Common myeloid progenitor, CD34-positive (primary cell): ENCODE measurements around the gene PRKN.

Source experiments
- CTCF ChIA-PET: fragments of 350-600 bp; sonication (Branson Sonifier 250); formaldehyde crosslinking; loops from one replicate; lab custom pipeline; 2021; ENCODE audit warnings: antibody characterized with exemption; lab: Charles Lee
- POLR2A ChIA-PET: fragments of 350-600 bp; sonication (Branson Sonifier 250); formaldehyde crosslinking; loops from one replicate; lab custom pipeline; 2021; ENCODE audit warnings: antibody characterized with exemption; lab: Charles Lee
- DNase-seq, 3 donors: peaks; one replicate each; pipeline versions ENCODE4 v3.0.0 to v3.0.0-alpha.2; 2013
- H3K27ac ChIP-seq, 2 experiments: 1 replicate in 1 of 2; 2 replicates in 1 of 2; pipeline ENCODE4 v1.7.0; 2013; ENCODE audit warnings: inconsistent platforms in 2 of 2, low read length in 2 of 2, mild to moderate bottlenecking in 2 of 2, low read depth in 1 of 2, moderate library complexity in 1 of 2; ENCODE audit not compliant: severe bottlenecking in 2 of 2, insufficient read depth in 1 of 2, poor library complexity in 1 of 2
- H3K27me3 ChIP-seq, 5 experiments: replicated peaks in 2 of 5; 1 replicate in 3 of 5; 2 replicates in 2 of 5; pipeline versions ENCODE4 v1.6.1 to v1.7.0; 2013; ENCODE audit warnings: low read length in 4 of 5, mild to moderate bottlenecking in 2 of 5, moderate library complexity in 2 of 5, inconsistent platforms in 1 of 5; ENCODE audit not compliant: insufficient read depth in 5 of 5, control insufficient read depth in 4 of 5
- H3K36me3 ChIP-seq, 4 experiments: 1 replicate in 2 of 4; 2 replicates in 2 of 4; pipeline versions ENCODE4 v1.6.1 to v1.7.0; 2013; ENCODE audit warnings: low read length in 3 of 4, control low read depth in 1 of 4, mild to moderate bottlenecking in 1 of 4; ENCODE audit not compliant: control insufficient read depth in 4 of 4, insufficient read depth in 4 of 4
- H3K4me1 ChIP-seq, 4 experiments: 1 replicate in 3 of 4; 2 replicates in 1 of 4; pipeline versions ENCODE4 v1.6.1 to v1.7.1; 2013; ENCODE audit warnings: low read length in 3 of 4, mild to moderate bottlenecking in 3 of 4, control low read depth in 1 of 4, inconsistent platforms in 1 of 4, moderate library complexity in 1 of 4; ENCODE audit not compliant: control insufficient read depth in 4 of 4, insufficient read depth in 4 of 4; ENCODE audit errors: control extremely low read depth in 1 of 4
- H3K4me3 ChIP-seq, 7 experiments: 1 replicate in 4 of 7; 2 replicates in 3 of 7; pipeline versions ENCODE4 v1.5.1 to v1.7.0; 2013; ENCODE audit warnings: mild to moderate bottlenecking in 7 of 7, low read length in 6 of 7, moderate library complexity in 6 of 7, inconsistent platforms in 2 of 7, low read depth in 2 of 7, control low read depth in 1 of 7; ENCODE audit not compliant: insufficient read depth in 4 of 7, control insufficient read depth in 1 of 7; ENCODE audit errors: extremely low read depth in 1 of 7
- H3K9me3 ChIP-seq, 5 experiments: 1 replicate in 4 of 5; 2 replicates in 1 of 5; pipeline versions ENCODE4 v1.6.1 to v1.7.1; 2013; ENCODE audit warnings: low read length in 4 of 5, mild to moderate bottlenecking in 2 of 5, inconsistent platforms in 1 of 5, low read depth in 1 of 5, moderate library complexity in 1 of 5; ENCODE audit not compliant: control insufficient read depth in 4 of 5, insufficient read depth in 2 of 5; ENCODE audit errors: control extremely low read depth in 1 of 5
- WGBS: methylation state at CpG from one replicate; pipeline ENCODE4 v1.1.5; 2013; ENCODE audit not compliant: insufficient coverage; 5-methylcytosine and 5-hydroxymethylcytosine counted together

Gene PRKN

DNA sequence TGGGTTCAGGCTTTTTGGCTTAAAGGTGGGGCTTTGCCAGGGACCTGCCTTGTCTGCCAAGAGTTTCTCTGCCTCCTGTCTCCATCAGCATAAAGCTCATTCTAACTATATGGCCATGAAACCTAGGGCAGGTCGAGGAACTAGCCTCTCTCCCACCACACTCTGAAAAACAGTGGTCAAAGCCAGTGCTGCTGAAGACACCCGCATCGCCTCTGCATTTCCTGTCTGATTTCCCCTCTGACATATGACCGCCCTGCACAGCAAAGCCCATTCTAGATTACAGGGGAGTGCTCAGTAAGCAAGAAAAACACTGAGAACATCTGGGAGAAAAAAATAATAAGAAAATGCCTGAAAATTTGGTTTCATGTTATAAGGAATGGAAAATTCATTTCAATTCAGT is 573.6 kb downstream of the PRKN start:
- no peaks in the 10 kb centered on the region for H3K36me3 ChIP-seq
- no peak overlapping the region for H3K27ac ChIP-seq
- H3K27me3 ChIP-seq = no peaks in the 10 kb centered on the region
- H3K4me3 ChIP-seq = no peak overlapping the region
- POLR2A ChIA-PET = no interaction called here
- peaks cover 0 to 31% (median 5%) of the 10 kb centered on the region in 4 experiments for H3K4me1 ChIP-seq
- H3K9me3 ChIP-seq = peaks cover 0 to 7% (median 0%) of the 10 kb centered on the region in 5 experiments
- CTCF ChIA-PET = interaction anchor here (0.5 to 0.8 kb wide), 2 partner anchors 39 to 406 kb away, joined by 3 to 4 read pairs; no protein-coding TSS in a partner anchor
- DNase-seq = no peak
- 100% methylated on average over 2 of the region's 4 CpGs for WGBS

DNA sequence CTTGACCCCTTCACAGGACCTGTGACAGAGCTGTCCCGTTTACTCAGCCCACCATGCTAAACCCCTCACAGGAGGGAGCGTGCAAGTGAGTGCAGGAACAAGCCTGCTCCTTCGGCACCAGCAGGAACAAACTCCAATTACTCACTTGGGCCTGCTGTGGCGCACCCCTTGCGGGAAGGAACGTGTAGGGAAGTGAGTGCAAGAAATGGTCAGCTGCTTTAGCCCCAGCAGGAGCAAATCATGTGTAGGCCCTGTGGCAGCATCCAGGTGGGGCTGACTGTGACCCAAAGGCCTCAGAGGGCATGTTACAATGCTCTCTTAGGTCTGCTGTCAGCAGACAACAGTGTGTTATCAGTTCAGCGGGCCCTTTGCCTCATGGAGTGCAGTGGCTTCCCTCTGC is 574.4 kb downstream of the PRKN start:
- Histone ChIP-seq H3K4me3 (no peak overlapping the region), H3K4me1 (peaks cover 0 to 31% (median 5%) of the 10 kb centered on the region in 4 experiments), H3K9me3 (peaks cover 0 to 7% (median 0%) of the 10 kb centered on the region in 5 experiments), H3K36me3 (no peaks in the 10 kb centered on the region), H3K27ac (no peak overlapping the region), H3K27me3 (no peaks in the 10 kb centered on the region)
- POLR2A ChIA-PET = no interaction called here
- 94% methylated on average over 5 of the region's 7 CpGs for WGBS
- CTCF ChIA-PET = interaction anchor here (0.8 kb wide), 1 partner anchor 40 kb away, joined by 3 read pairs; no protein-coding TSS in a partner anchor
- DNase-seq = no peak

- CTCF ChIA-PET = no interaction called here
These were observed 576.4 kb downstream of the PRKN start for GRCh38 chr6:162151021-162151665.

GRCh38 chr6:162150295-162150694 is 577.3 kb downstream of the PRKN start:
- CTCF ChIA-PET = no interaction called here
- WGBS = 97% methylated on average over 7 of the region's 7 CpGs

More at GRCh38 chr6:162151021-162151665, 576.4 kb downstream of the PRKN start:
- Histone ChIP-seq H3K27me3 (no peaks in the 10 kb centered on the region), H3K36me3 (no peaks in the 10 kb centered on the region), H3K9me3 (peaks cover 0 to 7% (median 0%) of the 10 kb centered on the region in 5 experiments), H3K4me3 (peak overlapping the region in 1 of 7 experiments; percentile 31), H3K4me1 (peaks cover 0 to 30% (median 5%) of the 10 kb centered on the region in 4 experiments), H3K27ac (no peak overlapping the region)
- 62% methylated on average over 4 of the region's 6 CpGs for WGBS
- POLR2A ChIA-PET = no interaction called here
- peak in 2 of 3 donors; percentile 9 to 18 for DNase-seq

GRCh38 chr6:162149786-162150185 is 577.8 kb downstream of the PRKN start:
- WGBS = 100% methylated on average over 3 of the region's 6 CpGs
- no peaks in the 10 kb centered on the region for H3K36me3 ChIP-seq
- H3K9me3 ChIP-seq = peaks cover 0 to 7% (median 0%) of the 10 kb centered on the region in 5 experiments
- H3K27me3 ChIP-seq = no peaks in the 10 kb centered on the region
- H3K27ac ChIP-seq = no peak overlapping the region
- ChIA-PET POLR2A (no interaction called here), CTCF (no interaction called here)
- DNase-seq = no peak
- no peak overlapping the region for H3K4me3 ChIP-seq
- peaks cover 0 to 29% (median 5%) of the 10 kb centered on the region in 4 experiments for H3K4me1 ChIP-seq

More at GRCh38 chr6:162150295-162150694, 577.3 kb downstream of the PRKN start:
- Histone ChIP-seq H3K27me3 (no peaks in the 10 kb centered on the region), H3K36me3 (no peaks in the 10 kb centered on the region), H3K4me3 (no peak overlapping the region), H3K27ac (no peak overlapping the region), H3K9me3 (peaks cover 0 to 7% (median 0%) of the 10 kb centered on the region in 5 experiments), H3K4me1 (peaks cover 0 to 29% (median 5%) of the 10 kb centered on the region in 4 experiments)
- no peak for DNase-seq
- POLR2A ChIA-PET = no interaction called here

DNA sequence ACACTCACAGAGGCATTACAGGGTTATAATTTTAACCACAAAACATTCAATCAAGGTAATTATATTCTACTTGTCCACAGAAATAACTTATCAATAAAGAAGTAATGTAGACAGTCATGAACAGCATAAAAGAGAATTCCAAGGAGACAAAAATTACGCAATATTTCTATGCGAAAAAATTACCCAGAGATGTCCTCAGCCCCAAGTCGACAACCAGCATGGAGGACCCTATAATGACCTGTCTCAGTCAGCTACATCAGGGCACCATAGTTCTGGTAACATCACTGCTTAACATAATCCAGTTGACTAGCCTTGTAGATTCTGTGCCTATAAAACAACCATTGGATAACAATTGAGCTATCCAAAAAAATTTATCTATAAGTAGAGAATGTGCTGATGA is 579.8 kb downstream of the PRKN start:
- H3K4me1 ChIP-seq = peaks cover 0 to 20% (median 5%) of the 10 kb centered on the region in 4 experiments
- no peaks in the 10 kb centered on the region for H3K27me3 ChIP-seq
- no peaks in the 10 kb centered on the region for H3K36me3 ChIP-seq
- no peak for DNase-seq
- H3K9me3 ChIP-seq = no peaks in the 10 kb centered on the region
- ChIA-PET CTCF (interaction anchor here (0.7 kb wide), 1 partner anchor 512 kb away, joined by 3 read pairs; no protein-coding TSS in a partner anchor), POLR2A (no interaction called here)
- H3K4me3 ChIP-seq = no peak overlapping the region
- no peak overlapping the region for H3K27ac ChIP-seq
- no CpG with 5 or more reads among the region's 3 CpGs for WGBS

DNA sequence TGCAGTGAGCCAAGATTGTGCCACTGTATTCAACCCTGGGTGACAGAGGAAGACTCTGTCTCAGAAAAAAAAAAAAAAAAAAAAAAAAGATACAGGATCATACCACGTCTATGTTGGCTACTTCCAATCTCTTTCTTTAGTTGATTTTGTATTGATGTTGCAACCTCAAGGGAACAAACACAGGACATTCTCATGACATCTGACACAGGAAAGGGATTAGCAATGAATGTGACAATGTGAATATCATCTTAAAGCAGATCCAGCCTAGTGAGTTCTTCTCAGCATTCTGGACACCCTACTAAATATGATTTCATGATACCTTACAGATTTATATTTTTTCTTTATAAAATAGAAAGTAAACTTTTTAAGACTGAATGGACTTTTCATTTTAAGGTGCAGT is 580.3 kb downstream of the PRKN start:
- no peaks in the 10 kb centered on the region for H3K27me3 ChIP-seq
- POLR2A ChIA-PET = no interaction called here
- no peaks in the 10 kb centered on the region for H3K9me3 ChIP-seq
- no peak overlapping the region for H3K4me3 ChIP-seq
- peaks cover 0 to 20% (median 5%) of the 10 kb centered on the region in 4 experiments for H3K4me1 ChIP-seq
- no peak overlapping the region for H3K27ac ChIP-seq
- no peak for DNase-seq
- H3K36me3 ChIP-seq = no peaks in the 10 kb centered on the region
- CTCF ChIA-PET = no interaction called here
- no CpG with 5 or more reads among the region's 1 CpG for WGBS
